ENCODE measurements around the gene SERP1.

Gene SERP1

GRCh38 chr3:150538324-150539208 is 7.7 kb downstream of the SERP1 start:
- no peak overlapping the region for H3K27ac ChIP-seq
- no peak for TF ChIP-seq CTCF (IDR thresholded peaks at IDR 0.05)
- intact Hi-C loops (cut with DNase I; ENCODE audit: low total_unique reads) = no loop called here
- H3K9me3 ChIP-seq = no peaks in the 10 kb centered on the region
- peaks cover 0 to 7% (median 3%) of the 10 kb centered on the region in 4 donors for H3K4me1 ChIP-seq
- no peak overlapping the region for H3K4me3 ChIP-seq
- H3K36me3 ChIP-seq = peaks cover 0 to 5% (median 4%) of the 10 kb centered on the region in 3 donors
- H3K27me3 ChIP-seq = no peaks in the 10 kb centered on the region
- no peak for DNase-seq

GRCh38 chr3:150535204-150535603 is 11.1 kb downstream of the SERP1 start:
- H3K4me3 ChIP-seq = no peak overlapping the region
- no peak overlapping the region for H3K27ac ChIP-seq
- H3K4me1 ChIP-seq = no peaks in the 10 kb centered on the region
- no peaks in the 10 kb centered on the region for H3K36me3 ChIP-seq
- no peak for TF ChIP-seq CTCF (IDR thresholded peaks at IDR 0.05)
- DNase-seq = no peak
- H3K27me3 ChIP-seq = no peaks in the 10 kb centered on the region
- H3K9me3 ChIP-seq = no peaks in the 10 kb centered on the region
- intact Hi-C loops (cut with DNase I; ENCODE audit: low total_unique reads) = no loop called here

GRCh38 chr3:150531775-150532174 is 14.5 kb downstream of the SERP1 start:
- Histone ChIP-seq H3K36me3 (no peaks in the 10 kb centered on the region), H3K27ac (no peak overlapping the region), H3K4me1 (no peaks in the 10 kb centered on the region), H3K9me3 (no peaks in the 10 kb centered on the region), H3K4me3 (no peak overlapping the region), H3K27me3 (no peaks in the 10 kb centered on the region)
- no peak for DNase-seq
- intact Hi-C loops (cut with DNase I; ENCODE audit: low total_unique reads) = no loop called here
- TF ChIP-seq CTCF (IDR thresholded peaks at IDR 0.05) = no peak

- DNase-seq = no peak
- H3K27me3 ChIP-seq = no peaks in the 10 kb centered on the region
- H3K4me1 ChIP-seq = no peaks in the 10 kb centered on the region
- H3K9me3 ChIP-seq = no peaks in the 10 kb centered on the region
- no peaks in the 10 kb centered on the region for H3K36me3 ChIP-seq
- TF ChIP-seq CTCF (IDR thresholded peaks at IDR 0.05) = peak; percentile 16 to 22
- H3K4me3 ChIP-seq = no peak overlapping the region
- H3K27ac ChIP-seq = no peak overlapping the region
- intact Hi-C loops (cut with DNase I; ENCODE audit: low total_unique reads) = no loop called here
These were observed 17.9 kb downstream of the SERP1 start for GRCh38 chr3:150528354-150528797.

GRCh38 chr3:150527464-150528255 is 18.6 kb downstream of the SERP1 start:
- H3K27me3 ChIP-seq = no peaks in the 10 kb centered on the region
- H3K9me3 ChIP-seq = no peaks in the 10 kb centered on the region
- no peak overlapping the region for H3K27ac ChIP-seq
- no peak for TF ChIP-seq CTCF (IDR thresholded peaks at IDR 0.05)
- H3K36me3 ChIP-seq = no peaks in the 10 kb centered on the region
- intact Hi-C loops (cut with DNase I; ENCODE audit: low total_unique reads) = no loop called here
- no peak for DNase-seq
- no peak overlapping the region for H3K4me3 ChIP-seq
- H3K4me1 ChIP-seq = no peaks in the 10 kb centered on the region

Measured in tibial artery (tissue), 4 donors.